Calu3 (cell line): ENCODE measurements around the gene ANKRD55. TPM values are rescaled to one million over a fixed set of nuclear protein-coding genes. Genes with fewer than 3 reads are reported as not detected.

Experiments
- BruUV-seq: library from RNA; stranded (reverse); fragments of 400-500 nt; replicated peaks from 2 replicates; lab custom pipeline; 2021; lab: Mats Ljungman, UMichigan
- CTCF ChIA-PET: fragments of 300-600 bp; sonication (Branson Sonifier 250); formaldehyde crosslinking; loops from one replicate; lab custom pipeline; 2022; ENCODE audit warnings: antibody characterized with exemption; lab: Charles Lee
- DNase-seq: peaks from one replicate; pipeline ENCODE4 v3.0.0; 2022
- H3K27ac Mint-ChIP-seq: one replicate; pipeline ENCODE4 v1.8.0; 2022; ENCODE audit warnings: mixed read lengths; ENCODE audit not compliant: unreplicated experiment
- H3K27me3 Mint-ChIP-seq: one replicate; pipeline ENCODE4 v1.8.0; 2022; ENCODE audit warnings: mixed read lengths; ENCODE audit not compliant: unreplicated experiment
- H3K36me3 Mint-ChIP-seq: one replicate; pipeline ENCODE4 v1.8.0; 2022; ENCODE audit warnings: mild to moderate bottlenecking, moderate library complexity, mixed read lengths; ENCODE audit not compliant: insufficient read depth, unreplicated experiment
- H3K4me1 Mint-ChIP-seq: one replicate; pipeline ENCODE4 v1.8.0; 2022; ENCODE audit warnings: mild to moderate bottlenecking, low read depth, mixed read lengths; ENCODE audit not compliant: unreplicated experiment
- H3K4me3 Mint-ChIP-seq: one replicate; pipeline ENCODE4 v1.8.0; 2022; ENCODE audit warnings: mild to moderate bottlenecking, low read depth, moderate library complexity, mixed read lengths; ENCODE audit not compliant: unreplicated experiment
- H3K9me3 Mint-ChIP-seq: one replicate; pipeline ENCODE4 v1.8.0; 2022; ENCODE audit warnings: low read depth, mixed read lengths; ENCODE audit not compliant: unreplicated experiment
- CTCF ChIP-seq: fragments of 200-600 bp; IDR thresholded peaks from one replicate; pipeline ENCODE4 v1.8.0; 2022; ENCODE audit warnings: antibody characterized with exemption; ENCODE audit not compliant: unreplicated experiment
- intact Hi-C: fragments of 100-400 bp; cut with micrococcal nuclease; formaldehyde crosslinking; loops from one replicate; pipeline ENCODE4 v1.10.0; 2022; ENCODE audit not compliant: unreplicated experiment
- total RNA-seq: library from RNA; stranded (reverse); gene quantifications from 2 replicates; pipeline ENCODE4 v1.2.3, GENCODE V29; 2022

Gene ANKRD55
- total RNA-seq, 1 experiment from 2014 or later: not detected

DNA sequence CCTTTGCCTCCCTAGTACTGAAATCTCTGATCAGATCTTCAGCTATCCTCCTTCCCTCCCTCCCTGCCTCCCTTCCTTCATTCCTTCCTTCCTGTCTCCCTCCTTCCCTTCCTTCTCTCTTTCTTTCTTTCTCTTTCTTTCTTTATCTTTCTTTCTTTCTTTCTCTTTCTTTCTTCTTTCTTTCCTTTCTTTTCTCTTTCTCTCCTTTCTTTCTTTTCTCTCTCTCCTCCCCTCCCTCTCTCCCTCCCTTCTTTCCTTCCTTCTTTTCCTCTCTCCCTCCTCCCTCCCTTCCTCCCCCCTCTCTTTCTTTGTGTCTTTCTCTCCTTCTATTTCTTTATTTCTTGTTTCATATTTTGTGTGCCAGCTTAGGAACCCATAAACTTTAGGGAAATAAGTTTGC lies 23.9 kb upstream of the ANKRD55 start:
- DNase-seq: no peak
- Mint-ChIP-seq H3K27ac (no peak overlapping the region), H3K9me3 (no peaks in the 10 kb centered on the region), H3K4me1 (no peaks in the 10 kb centered on the region), H3K27me3 (no peaks in the 10 kb centered on the region), H3K36me3 (no peaks in the 10 kb centered on the region), H3K4me3 (no peak overlapping the region)
- TF ChIP-seq CTCF: no peak
- BruUV-seq: no TSS peak
- CTCF ChIA-PET: no interaction called here
- intact Hi-C loops: no loop called here

DNA sequence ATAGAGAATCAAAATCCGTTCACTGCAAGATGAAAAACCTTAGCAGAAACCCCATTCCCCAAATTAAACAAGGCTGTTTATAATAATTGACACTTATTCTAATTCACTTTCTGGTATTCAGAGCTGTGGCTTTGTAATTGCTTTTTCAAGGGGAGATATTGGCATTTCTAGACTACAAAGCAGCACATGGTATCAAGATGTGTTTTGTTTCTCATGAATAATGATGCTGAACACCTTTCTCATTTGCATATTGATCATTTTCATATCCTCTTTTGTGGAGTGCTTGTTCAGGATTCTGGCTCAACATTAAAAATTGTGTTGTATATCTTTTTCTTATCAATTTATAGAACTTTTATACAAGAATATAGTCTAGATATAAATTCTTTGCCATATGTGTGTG lies 22.4 kb upstream of the ANKRD55 start:
- no TSS peak for BruUV-seq
- no peaks in the 10 kb centered on the region for H3K4me1 Mint-ChIP-seq
- H3K4me3 Mint-ChIP-seq: no peak overlapping the region
- CTCF ChIA-PET: interaction anchor here (0.5 kb wide), 1 partner anchor 272 kb away, joined by 6 read pairs; no protein-coding TSS in a partner anchor
- H3K9me3 Mint-ChIP-seq: no peaks in the 10 kb centered on the region
- TF ChIP-seq CTCF: no peak
- intact Hi-C loops: no loop called here
- no peaks in the 10 kb centered on the region for H3K27me3 Mint-ChIP-seq
- DNase-seq: no peak
- no peak overlapping the region for H3K27ac Mint-ChIP-seq
- no peaks in the 10 kb centered on the region for H3K36me3 Mint-ChIP-seq

GRCh38 chr5:56253924-56254323 lies 20.8 kb upstream of the ANKRD55 start:
- no TSS peak for BruUV-seq
- no peak for TF ChIP-seq CTCF
- H3K27ac Mint-ChIP-seq: no peak overlapping the region
- H3K4me1 Mint-ChIP-seq: no peaks in the 10 kb centered on the region
- H3K9me3 Mint-ChIP-seq: peaks cover 3% of the 10 kb centered on the region
- intact Hi-C loops: no loop called here
- DNase-seq: no peak
- H3K4me3 Mint-ChIP-seq: no peak overlapping the region
- H3K27me3 Mint-ChIP-seq: no peaks in the 10 kb centered on the region
- CTCF ChIA-PET: no interaction called here
- H3K36me3 Mint-ChIP-seq: no peaks in the 10 kb centered on the region

GRCh38 chr5:56253126-56253525 lies 20.0 kb upstream of the ANKRD55 start:
- Mint-ChIP-seq H3K36me3 (no peaks in the 10 kb centered on the region), H3K27me3 (no peaks in the 10 kb centered on the region), H3K27ac (no peak overlapping the region), H3K4me3 (no peak overlapping the region), H3K9me3 (peaks cover 3% of the 10 kb centered on the region), H3K4me1 (no peaks in the 10 kb centered on the region)
- intact Hi-C loops: no loop called here
- no TSS peak for BruUV-seq
- CTCF ChIA-PET: no interaction called here
- TF ChIP-seq CTCF: no peak
- DNase-seq: no peak
